Measurements from ENCODE around the gene MRI1. TPM values are rescaled to one million over a fixed set of nuclear protein-coding genes. Genes with fewer than 3 reads are reported as not detected.
"Not testable (repeated sequence)": the region's sequence is repeated elsewhere in the genome, so short reads cannot be mapped to it uniquely, and the experiment has no call there.

MRI1 gene
- 10 to 100 TPM; 19.6 to 21.3 TPM for total RNA-seq
- long read RNA-seq, donor 1, partial matches to known transcripts, result 4 of 7 reads
- long read RNA-seq, donor 1, other reads (novel, unspliced or antisense), result 3 of 7 reads
- long read RNA-seq, donor 2, partial matches to known transcripts, result 0 of 7 reads
- long read RNA-seq, donor 2, other reads (novel, unspliced or antisense), result 5 of 7 reads

DNA sequence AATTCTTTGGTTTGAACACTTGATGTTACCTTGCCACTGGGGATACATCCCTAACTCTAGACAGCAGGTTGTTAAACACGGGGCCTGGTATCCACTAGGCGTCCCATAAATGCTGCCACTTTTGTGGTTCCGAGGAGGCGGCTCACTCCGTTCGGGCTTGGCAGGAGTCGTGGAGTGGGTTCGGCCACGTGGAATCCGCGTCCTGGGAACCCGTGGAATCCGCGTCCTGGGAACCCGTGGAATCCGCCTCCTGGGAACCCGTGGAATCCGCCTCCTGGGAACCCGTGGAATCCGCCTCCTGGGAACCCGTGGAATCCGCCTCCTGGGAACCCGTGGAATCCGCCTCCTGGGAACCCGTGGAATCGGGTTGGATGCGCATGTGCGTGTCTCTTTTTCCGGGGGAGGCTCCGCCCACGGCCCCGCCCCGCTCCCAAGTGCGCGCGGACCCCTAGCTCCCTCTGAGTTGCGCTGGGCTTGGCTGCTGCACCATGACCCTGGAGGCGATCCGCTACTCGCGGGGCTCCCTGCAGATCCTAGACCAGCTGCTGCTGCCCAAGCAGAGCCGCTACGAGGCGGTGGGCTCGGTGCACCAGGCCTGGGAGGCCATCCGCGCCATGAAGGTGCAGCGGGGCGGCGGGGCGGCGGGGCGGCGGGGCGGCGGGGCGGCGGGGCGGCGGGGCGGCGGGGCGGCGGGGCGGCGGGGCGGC lies at the start of gene MRI1:
MRI1 (plus strand) TSS at position 422 of the 707 bp plus-strand sequence; CDS start at position 489, 67 bp downstream.
- DNase-seq (ENCODE audit: low spot score), result peak; percentile 93
- intact Hi-C loops (cut with DNase I), result no loop called here

- intact Hi-C loops (cut with DNase I), result loop anchor here (1.0 to 10.0 kb wide), 4 partner anchors 24 to 432 kb away; no protein-coding TSS in a partner anchor
- no peak for DNase-seq (ENCODE audit: low spot score)
Measured at GRCh38 chr19:13717194-13717643, 47.1 kb upstream of the MRI1 start.

DNA sequence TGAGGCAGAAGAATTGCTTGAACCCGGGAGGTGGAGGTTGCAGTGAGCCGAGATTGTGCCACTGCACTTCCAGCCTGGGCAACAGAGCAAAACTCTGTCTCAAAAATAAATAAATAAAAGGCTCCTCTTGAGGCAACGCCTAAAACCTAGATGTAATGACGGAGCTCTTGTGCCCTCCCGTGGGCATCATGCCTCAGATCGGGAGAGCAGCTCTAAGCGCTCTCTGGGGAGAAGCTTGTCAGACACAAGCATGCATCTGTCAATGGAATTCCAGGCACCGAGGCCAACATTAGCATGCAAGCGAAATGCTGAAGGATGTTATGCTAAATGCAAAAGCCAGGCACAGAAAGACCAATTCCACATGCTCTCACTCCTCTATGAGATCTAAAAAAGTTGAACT lies 45.6 kb upstream of the MRI1 start:
- no peak for DNase-seq (ENCODE audit: low spot score)

DNA sequence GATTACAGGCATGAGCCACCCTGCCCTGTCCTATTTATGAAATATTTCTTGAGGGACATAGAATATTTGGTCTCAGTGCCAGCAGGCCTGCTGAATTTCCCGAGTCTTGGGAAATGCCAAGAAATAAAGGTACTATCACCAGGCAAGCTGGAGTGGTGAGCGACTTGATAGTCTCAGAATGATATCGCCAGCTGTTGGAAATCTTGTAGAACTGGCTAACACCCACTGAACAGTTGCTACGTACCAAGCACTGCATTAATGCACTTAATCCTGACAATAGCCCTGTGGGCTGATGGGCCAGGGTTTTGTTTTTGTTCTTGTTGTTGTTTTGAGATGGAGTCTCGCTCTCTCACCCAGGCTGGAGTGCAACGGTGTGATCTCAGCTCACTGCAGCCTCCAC lies 42.2 kb upstream of the MRI1 start:
- no peak for DNase-seq (ENCODE audit: low spot score)
- intact Hi-C loops (cut with DNase I), result no loop called here

More for the DNA sequence above, 45.6 kb upstream of the MRI1 start:
- intact Hi-C loops (cut with DNase I), result loop anchor here (2.0 to 10.0 kb wide), 2 partner anchors 44 to 434 kb away; no protein-coding TSS in a partner anchor

- no peak for DNase-seq (ENCODE audit: low spot score)
- intact Hi-C loops (cut with DNase I), result no loop called here
Measured at GRCh38 chr19:13723206-13723605, 41.1 kb upstream of the MRI1 start.

DNA sequence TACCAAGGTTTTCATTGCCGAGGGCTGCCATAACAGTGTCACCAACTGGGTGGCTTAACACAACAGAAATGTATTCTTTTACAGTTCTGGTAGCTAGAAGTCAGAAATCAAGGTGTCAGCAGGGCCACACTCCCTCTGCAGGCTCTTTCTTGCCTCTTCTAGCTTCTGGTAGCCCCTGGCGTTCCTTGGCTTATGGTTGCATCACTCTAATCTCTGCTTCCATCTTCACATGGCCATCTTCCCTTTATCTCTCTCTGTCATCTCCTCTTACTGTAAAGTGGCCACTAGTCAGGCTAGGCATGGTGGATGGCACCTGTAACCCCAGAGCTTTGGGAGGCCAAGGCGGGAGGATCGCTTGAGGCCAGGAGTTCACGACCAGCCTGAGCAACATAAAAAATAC lies 38.0 kb upstream of the MRI1 start:
- intact Hi-C loops (cut with DNase I), result no loop called here
- no peak for DNase-seq (ENCODE audit: low spot score)

GRCh38 chr19:13727798-13728197 lies 36.5 kb upstream of the MRI1 start:
- intact Hi-C loops (cut with DNase I), result no loop called here
- no peak for DNase-seq (ENCODE audit: low spot score)

GRCh38 chr19:13729859-13730258 lies 34.5 kb upstream of the MRI1 start:
- intact Hi-C loops (cut with DNase I), result no loop called here
- no peak for DNase-seq (ENCODE audit: low spot score)

DNA sequence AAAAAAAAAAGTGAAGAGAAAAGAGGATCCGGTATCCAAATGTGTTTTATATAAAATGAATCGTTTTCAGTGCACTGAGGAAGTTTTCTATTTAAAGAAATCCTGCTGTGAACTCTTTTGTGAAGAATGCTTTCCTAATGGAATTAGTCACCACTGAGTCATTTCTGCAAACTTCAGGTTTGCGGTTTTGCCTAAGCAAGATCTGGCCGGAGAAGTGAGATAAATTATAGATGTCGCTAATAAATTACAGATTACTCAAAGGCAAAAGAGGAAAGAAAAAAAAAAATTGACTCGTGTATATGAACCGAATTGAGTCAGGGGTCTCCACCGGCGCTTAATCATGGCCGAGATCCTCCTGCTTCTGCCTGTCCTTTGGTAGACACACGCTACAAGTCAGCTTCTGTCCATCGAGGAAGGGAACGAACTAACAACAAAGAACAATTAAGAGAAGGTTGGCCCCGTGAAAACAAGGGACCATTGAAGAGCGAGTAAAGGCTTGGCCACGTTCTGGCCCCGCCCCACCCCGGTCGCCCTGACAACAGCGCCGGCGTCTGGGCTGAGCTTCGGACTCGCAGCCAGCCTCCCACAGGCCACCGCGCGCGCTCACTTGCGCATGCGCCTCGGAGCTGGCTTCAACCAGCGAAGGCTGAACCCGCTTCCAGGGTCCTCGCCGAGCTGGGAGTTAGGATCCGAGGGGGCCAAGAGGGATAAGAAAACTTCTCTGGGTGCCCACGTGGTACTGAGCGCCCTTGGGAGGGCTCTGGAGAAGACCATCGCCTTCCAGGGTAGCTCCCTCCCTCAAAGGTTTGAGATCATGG lies 33.0 kb upstream of the MRI1 start:
- intact Hi-C loops (cut with DNase I), result no loop called here
- DNase-seq (ENCODE audit: low spot score), result peak; percentile 98

DNA sequence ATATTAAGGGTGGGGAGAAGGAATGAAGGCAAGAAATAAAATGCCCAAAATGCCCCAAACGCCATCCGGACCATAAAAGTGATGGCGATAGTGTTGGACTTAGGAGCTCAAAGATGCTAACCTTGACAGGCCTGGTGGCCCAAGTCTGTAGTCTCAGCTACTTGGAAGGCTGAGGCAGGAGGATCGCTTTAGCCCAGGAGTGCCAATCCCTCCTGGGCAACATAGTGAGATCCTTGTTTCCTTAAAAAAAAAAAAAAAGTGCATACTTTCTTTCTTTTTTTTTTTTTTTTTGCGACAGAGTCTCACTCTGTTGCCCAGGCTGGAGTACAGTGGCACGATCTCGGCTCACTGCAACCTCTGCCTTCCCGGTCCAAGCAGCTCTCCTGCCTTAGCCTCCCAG lies 32.0 kb upstream of the MRI1 start:
- intact Hi-C loops (cut with DNase I), result no loop called here
- DNase-seq (ENCODE audit: low spot score), result no peak

- intact Hi-C loops (cut with DNase I), result no loop called here
Measured at GRCh38 chr19:13734751-13735150, 29.6 kb upstream of the MRI1 start.

DNA sequence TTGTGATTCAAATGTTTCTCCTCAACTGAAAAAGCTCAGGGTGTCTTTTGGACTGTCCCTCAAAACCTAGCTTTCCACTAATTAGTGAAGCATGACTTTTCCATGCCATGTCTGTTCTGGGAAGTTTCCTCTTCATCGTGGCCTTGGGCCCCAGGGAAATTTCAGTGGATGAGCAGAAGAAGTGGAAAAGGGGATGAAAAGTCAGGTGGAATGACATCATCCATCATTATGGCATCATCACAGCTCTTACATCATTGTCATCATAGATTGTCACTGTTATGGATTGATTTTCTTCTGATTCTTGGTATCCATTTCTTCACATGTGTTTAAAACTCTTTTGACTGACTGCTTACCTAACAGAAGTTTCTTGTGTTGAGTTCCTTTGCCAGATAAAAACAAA lies 26.2 kb upstream of the MRI1 start:
- DNase-seq (ENCODE audit: low spot score), result no peak
- intact Hi-C loops (cut with DNase I), result no loop called here

More at GRCh38 chr19:13734751-13735150, 29.6 kb upstream of the MRI1 start:
- DNase-seq (ENCODE audit: low spot score), result no peak

DNA sequence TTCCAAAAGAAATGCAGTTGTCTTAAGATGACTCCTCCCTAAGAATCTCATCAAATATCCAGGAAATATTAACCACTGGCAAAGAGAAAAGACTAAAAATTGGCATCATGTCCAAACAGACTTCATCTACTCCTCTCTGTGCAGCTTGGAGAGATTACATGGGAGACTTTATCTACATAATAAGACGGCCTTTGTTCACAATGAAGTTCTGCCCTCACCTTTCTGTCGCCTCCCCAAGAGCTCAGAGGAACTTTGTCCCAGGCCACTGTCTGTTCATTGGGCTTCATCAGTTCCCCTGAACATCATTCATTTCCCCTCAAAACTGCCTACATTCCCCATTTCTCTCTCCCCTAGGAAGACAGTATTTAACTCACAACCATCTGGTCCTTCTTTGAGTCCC lies 22.4 kb upstream of the MRI1 start:
- intact Hi-C loops (cut with DNase I), result no loop called here
- no peak for DNase-seq (ENCODE audit: low spot score)

DNA sequence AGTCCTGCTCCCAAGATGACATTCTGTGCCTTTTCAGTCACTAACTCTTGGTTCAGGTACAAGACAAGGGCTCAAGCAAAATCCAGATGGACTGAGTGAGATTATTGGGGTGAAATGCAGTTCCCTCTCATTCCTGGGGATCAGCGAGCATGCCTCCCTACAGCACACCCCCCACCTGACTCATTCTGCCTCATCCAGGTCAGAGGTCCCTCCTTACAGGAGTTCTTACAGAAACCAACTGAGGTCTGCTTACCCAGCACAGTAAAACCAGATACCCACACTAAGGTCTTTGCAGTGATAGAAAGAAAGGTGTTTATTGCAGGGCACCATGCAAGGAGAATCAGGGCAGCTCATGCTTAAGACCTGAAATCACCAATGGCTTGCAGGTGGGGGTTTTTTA lies 21.6 kb upstream of the MRI1 start:
- no peak for DNase-seq (ENCODE audit: low spot score)
- intact Hi-C loops (cut with DNase I), result no loop called here

- intact Hi-C loops (cut with DNase I), result no loop called here
- no peak for DNase-seq (ENCODE audit: low spot score)
Measured at GRCh38 chr19:13744174-13744573, 20.1 kb upstream of the MRI1 start.

GRCh38 chr19:13747098-13747453 lies 17.2 kb upstream of the MRI1 start:
- no peak for DNase-seq (ENCODE audit: low spot score)
- intact Hi-C loops (cut with DNase I), result no loop called here

DNA sequence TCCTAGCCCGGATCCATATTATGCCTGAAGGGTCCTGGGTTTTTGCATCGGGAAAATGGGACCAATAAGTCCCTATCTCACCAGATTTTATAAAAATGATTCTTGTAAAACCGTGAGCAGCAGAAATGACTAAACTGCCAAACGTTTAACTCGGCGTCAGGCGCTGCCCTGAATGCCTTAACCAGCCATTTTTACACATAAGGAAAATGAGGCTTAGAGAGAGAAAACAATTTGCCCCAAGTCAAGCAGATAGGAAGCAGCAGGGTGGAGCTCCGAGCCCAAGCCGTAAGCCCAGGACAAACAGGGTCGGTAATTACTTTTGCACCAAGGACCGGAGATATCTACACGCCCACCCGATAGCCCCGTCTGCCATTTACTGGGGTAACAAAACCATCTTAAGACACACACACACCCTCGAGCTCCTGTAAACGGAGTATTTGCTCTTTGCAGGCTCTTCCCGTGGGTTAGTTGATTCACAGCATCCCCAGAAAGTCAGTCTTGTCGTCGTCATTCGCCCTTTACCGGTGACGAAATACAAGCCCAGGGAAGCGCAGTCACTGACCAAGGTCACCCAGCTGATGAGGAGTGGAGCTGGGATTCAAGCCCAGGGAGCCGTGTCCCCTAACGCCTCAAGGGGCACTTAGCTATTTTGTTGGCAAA lies 16.0 kb upstream of the MRI1 start:
- intact Hi-C loops (cut with DNase I), result no loop called here

DNA sequence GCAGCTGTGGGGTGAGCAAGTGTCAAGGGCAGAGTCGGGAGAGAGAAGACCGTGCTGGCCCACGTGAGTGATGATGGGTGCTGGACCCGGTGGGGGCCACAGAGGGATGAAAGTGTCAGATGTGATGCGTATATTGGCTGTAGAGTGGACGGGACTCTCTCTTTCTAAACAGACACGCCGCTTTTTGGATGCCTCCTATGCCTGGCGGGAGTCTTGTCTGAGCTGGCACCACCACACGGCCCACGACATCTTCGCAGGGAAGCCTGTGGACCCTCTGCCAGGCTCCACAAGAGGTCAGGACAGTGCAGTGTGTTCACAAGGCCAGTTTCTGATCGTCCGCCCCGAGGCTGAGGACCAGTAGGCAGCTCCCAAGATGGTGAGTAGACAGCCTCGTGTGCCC lies 12.9 kb upstream of the MRI1 start:
- intact Hi-C loops (cut with DNase I), result no loop called here
- no peak for DNase-seq (ENCODE audit: low spot score)

More for the DNA sequence above, 16.0 kb upstream of the MRI1 start:
- DNase-seq (ENCODE audit: low spot score), result no peak

GRCh38 chr19:13753622-13754021 lies 10.7 kb upstream of the MRI1 start:
- intact Hi-C loops (cut with DNase I); DNase-seq (ENCODE audit: low spot score): not testable (repeated sequence)

- intact Hi-C loops (cut with DNase I), result no loop called here
- no peak for DNase-seq (ENCODE audit: low spot score)
Measured at GRCh38 chr19:13756210-13756609, 8.1 kb upstream of the MRI1 start.
